Activated gamma-delta T cell treated with anti-CD3 and anti-CD28 coated beads, Interleukin-2, amount 50 U/mL, for 16 hours (primary cell): Measurements from ENCODE around the gene SYNPR.

Experiments
- DNase-seq: peaks from one replicate; pipeline ENCODE4 v3.0.0-alpha.2; 2020; ENCODE audit warnings: low read depth

SYNPR gene

GRCh38 chr3:63557912-63558311 lies 279.8 kb downstream of the SYNPR start:
- DNase-seq = no peak

- DNase-seq = no peak
Observed at GRCh38 chr3:63559884-63560283, 281.8 kb downstream of the SYNPR start.

DNA sequence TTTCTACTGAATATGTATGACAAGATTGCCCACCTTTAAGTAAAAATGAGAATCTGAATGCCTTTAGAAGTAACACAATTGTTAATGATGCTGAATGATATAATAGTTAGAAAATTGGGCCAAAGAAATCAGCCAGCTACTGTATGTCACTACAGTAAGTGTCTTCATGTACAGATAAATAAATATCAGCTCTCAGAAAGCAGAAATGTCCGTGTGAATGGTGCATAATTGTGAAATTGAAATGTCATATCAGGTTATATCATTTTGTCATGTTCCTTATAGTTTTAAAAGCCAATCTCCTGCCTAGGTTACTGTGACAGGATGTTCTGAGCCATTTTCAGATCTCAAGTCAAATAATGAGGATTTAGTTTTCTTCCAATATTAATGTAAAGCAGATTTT lies 283.8 kb downstream of the SYNPR start:
- no peak for DNase-seq

- DNase-seq = no peak
Observed at GRCh38 chr3:63562323-63562722, 284.2 kb downstream of the SYNPR start.

DNA sequence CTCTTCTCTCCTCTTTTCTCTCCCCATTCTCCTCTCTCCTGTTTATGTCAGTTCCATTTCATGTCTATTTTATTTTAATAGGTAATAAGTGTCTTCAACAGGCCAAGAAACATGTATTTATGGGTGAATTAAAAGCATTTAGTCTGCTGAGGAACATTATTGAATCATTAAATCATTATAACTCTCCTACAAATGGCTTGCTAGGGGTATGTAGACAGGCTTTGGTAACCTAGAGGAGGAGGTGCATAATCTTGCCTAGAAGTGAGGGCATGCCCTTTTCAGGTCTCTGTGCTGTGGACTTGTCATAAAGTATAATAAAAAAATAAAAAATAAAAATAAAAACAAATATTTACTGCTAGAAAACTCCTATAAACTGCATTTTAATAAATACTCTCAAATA lies 285.5 kb downstream of the SYNPR start:
- DNase-seq = no peak

- DNase-seq = no peak
Observed at GRCh38 chr3:63565220-63565619, 287.1 kb downstream of the SYNPR start.

GRCh38 chr3:63571682-63572081 lies 293.6 kb downstream of the SYNPR start:
- no peak for DNase-seq

GRCh38 chr3:63576846-63577245 lies 298.7 kb downstream of the SYNPR start:
- no peak for DNase-seq

DNA sequence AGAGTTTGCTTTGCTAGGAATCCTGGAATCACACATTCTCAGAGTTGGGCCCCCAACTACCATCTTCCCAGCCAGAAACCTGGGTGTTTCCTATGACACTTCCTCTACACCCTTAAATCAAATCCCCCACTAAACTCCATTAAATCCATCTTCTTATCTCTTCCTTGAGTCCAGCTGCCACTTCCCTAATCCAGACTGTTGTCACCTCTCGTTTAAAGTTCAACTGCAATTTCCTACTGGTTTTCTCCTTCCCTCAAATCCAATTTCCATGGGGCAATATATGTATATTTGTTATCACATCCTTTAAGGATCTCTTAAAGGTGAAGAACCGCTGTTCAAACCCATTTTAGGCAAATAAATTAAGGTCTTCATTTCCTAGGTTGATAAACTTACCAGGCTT lies 300.8 kb downstream of the SYNPR start:
- DNase-seq = no peak

GRCh38 chr3:63580151-63580550 lies 302.0 kb downstream of the SYNPR start:
- no peak for DNase-seq

GRCh38 chr3:63582943-63583500 lies 304.9 kb downstream of the SYNPR start:
- no peak for DNase-seq

- no peak for DNase-seq
Observed at GRCh38 chr3:63584681-63585080, 306.6 kb downstream of the SYNPR start.

- no peak for DNase-seq
Observed at GRCh38 chr3:63585927-63586326, 307.8 kb downstream of the SYNPR start.

GRCh38 chr3:63588895-63589294 lies 310.8 kb downstream of the SYNPR start:
- no peak for DNase-seq

- no peak for DNase-seq
Observed at GRCh38 chr3:63593779-63594178, 315.7 kb downstream of the SYNPR start.

GRCh38 chr3:63595221-63595620 lies 317.1 kb downstream of the SYNPR start:
- no peak for DNase-seq

GRCh38 chr3:63597019-63597418 lies 318.9 kb downstream of the SYNPR start:
- DNase-seq = no peak

DNA sequence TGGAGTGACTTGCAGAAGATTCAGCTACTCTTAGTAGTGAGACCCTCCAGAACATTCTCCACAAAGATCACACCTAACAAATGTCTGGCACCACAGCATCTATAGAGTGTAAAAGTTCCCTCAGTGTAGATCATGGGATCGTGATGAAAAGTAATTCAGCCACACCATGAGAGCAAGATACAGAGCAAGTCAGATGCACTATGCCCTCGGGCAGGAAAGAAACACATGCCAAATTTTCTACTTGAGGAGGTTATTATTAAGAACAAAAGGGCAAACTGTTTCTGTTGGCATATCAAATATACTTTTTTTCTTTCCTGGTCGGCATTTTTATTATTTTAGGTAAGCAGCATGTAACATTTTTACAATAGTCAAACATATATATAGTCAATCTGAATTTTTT lies 329.6 kb downstream of the SYNPR start:
- DNase-seq = no peak

- no peak for DNase-seq
Observed at GRCh38 chr3:63609408-63609807, 331.3 kb downstream of the SYNPR start.

DNA sequence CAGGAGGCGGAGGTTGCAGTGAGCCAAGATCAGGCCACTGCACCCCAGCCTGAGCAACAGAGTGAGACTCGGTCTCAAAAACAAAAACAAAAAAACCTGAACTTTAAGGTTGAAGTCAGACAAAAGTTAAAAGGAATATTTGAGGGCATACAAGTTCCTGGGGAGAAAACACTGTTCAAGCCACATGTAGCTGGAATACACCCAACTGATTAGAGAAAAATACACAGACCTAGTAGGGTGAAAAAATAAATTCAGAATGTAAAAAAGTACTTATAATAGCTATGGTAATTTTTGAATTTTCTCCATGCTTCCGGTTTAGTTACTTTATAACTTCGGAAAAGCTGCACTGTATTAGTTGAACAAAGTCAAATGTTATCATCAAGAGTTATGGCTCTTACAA lies 331.7 kb downstream of the SYNPR start:
- no peak for DNase-seq

DNA sequence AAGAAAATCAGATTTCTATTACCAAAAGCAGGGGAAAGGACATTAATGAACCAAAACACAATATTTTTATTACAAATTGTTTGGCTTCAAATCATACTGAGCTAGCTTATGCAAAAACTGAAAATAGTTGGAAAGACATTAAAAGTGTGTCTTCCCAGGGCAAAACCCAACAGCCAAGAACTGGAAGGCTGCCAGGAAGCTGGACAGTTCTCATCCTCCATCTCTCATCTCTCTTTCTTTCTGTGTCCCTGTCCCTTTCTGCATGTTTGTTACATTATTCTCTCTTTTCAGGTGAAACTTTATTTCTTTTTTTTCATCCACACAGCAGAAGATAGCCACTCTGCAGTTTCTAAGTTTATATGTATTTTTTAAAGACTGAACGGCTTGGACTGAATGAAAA lies 333.3 kb downstream of the SYNPR start:
- DNase-seq = no peak

DNA sequence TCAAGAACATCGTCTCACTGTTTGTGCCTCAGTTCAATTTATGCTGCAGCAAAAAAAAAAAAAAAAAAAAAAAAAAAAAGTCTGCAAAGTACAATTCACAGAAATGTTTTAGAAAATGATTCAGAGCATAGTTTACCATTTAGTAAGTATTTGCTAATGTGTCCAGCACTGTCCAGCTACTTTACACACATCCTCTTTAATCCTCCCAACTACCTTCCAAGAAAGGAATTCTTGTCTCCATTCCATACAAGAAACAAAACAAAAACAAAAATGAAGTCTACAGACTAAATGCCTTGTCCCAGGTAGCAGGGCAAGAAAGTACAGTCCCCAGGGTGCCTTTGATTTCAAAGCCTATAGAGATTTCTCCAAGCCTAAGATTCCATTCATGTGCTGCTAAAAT lies 335.5 kb downstream of the SYNPR start:
- DNase-seq = no peak

DNA sequence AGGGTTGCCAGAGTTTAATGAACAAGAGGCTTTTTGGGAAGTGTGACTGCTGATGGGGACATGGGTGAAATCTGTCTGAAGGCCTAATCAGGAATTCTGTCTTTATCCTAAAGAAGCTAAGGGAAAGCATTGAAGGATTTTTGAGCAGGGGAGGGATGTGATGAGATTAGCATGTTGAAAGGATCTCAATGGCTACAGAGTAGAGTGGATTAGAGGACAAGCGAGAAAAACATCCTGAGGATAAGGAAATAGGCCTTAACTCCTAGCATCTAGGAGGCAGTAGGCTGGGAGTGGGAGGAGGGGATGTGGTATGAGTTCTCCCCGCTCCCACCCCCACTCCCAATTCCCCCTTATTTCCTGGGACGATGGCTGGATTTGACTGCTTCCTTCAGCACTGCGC lies 339.3 kb downstream of the SYNPR start:
- DNase-seq = no peak

- no peak for DNase-seq
Observed at GRCh38 chr3:63624941-63625560, 346.9 kb downstream of the SYNPR start.
